Fibroblast of lung (primary cell): ENCODE measurements around the gene ZXDB.
"Not testable (repeated sequence)": the region's sequence is repeated elsewhere in the genome, so short reads cannot be mapped to it uniquely, and the experiment has no call there.

Experiments used
- CTCF ChIP-seq, 2 donors: IDR thresholded peaks in 1 of 2; conservative IDR thresholded peaks in 1 of 2; 1 replicate in 1 of 2; 2 replicates in 1 of 2; pipeline ENCODE4 v1.5.1; 2011 to 2012; ENCODE audit warnings: low read length in 2 of 2, control low read depth in 1 of 2, inconsistent platforms in 1 of 2, low read depth in 1 of 2, mild to moderate bottlenecking in 1 of 2
- EZH2 ChIP-seq: IDR thresholded peaks from 2 replicates; pipeline ENCODE4 v1.5.1; 2012; ENCODE audit warnings: low read length, control low read depth, mild to moderate bottlenecking; ENCODE audit errors: missing control alignments

- TF ChIP-seq EZH2; CTCF (conservative IDR thresholded peaks at IDR 0.05 in 1 of 2, IDR thresholded peaks at IDR 0.05 in 1 of 2; ENCODE audit: low read depth in 1 of 2, low read length in 2 of 2): not testable (repeated sequence)
Measured at GRCh38 chrX:57629438-57629837, 37.6 kb downstream of the ZXDB start.
